GM12891 (cell line): ENCODE data around the gene CLPTM1.

Experiments
- PAX5 ChIP-seq: IDR thresholded peaks from 2 replicates; pipeline ENCODE4 v1.6.1; 2011; ENCODE audit warnings: low read length, moderate library complexity, mild to moderate bottlenecking; ENCODE audit not compliant: insufficient read depth, severe bottlenecking
- POLR2A ChIP-seq: IDR thresholded peaks from 2 replicates; pipeline ENCODE4 v1.6.1; 2011; ENCODE audit warnings: low read depth, low read length, control low read depth
- POLR2AphosphoS5 ChIP-seq: IDR thresholded peaks from 2 replicates; pipeline ENCODE4 v1.6.1; 2011; ENCODE audit warnings: low read depth, low read length, control low read depth
- POU2F2 ChIP-seq: IDR thresholded peaks from 2 replicates; pipeline ENCODE4 v1.6.1; 2011; ENCODE audit warnings: low read depth, mild to moderate bottlenecking, control low read depth, low read length, moderate library complexity
- SPI1 ChIP-seq: IDR thresholded peaks from 2 replicates; pipeline ENCODE4 v1.6.1; 2011; ENCODE audit warnings: low read depth, low read length, control low read depth
- TAF1 ChIP-seq: IDR thresholded peaks from 2 replicates; pipeline ENCODE4 v1.6.1; 2011; ENCODE audit warnings: low read depth, low read length, control low read depth

DNA sequence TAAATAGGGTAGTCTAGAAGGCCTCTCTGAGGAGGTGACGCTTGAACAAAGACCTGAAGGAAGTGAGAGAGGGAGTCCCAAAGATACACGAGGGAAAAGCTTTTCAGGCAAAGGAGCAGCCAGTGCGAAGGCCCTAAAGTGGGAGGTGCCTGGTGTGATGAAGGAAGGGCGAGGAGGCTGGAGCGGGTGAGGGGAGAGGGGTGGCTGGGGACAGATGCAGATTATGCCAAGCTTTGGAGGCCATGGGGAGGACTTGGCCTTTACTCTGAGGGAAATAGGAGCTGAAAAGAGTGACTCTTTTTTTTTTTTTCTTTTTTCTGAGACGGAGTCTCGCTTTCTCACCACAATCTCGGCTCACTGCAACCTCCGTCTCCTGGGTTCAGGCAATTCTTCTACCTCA lies 2.9 kb downstream of the CLPTM1 start:
- TF ChIP-seq POLR2AphosphoS5 (no peak), TAF1 (no peak), POLR2A (no peak), SPI1 (no peak), POU2F2 (no peak), PAX5 (no peak)
